ENCODE data around the gene PLEKHF1.
"Not testable (repeated sequence)": the region's sequence is repeated elsewhere in the genome, so short reads cannot be mapped to it uniquely, and the experiment has no call there.

The PLEKHF1 gene

GRCh38 chr19:29665215-29665825, at the start of gene PLEKHF1:
Gene PLEKHF1 (plus strand): TSS chr19:29665461. CDS start chr19:29673840, 8,379 bp downstream.
- DNase-seq: peak; percentile 59

- no peak for DNase-seq
Measured at GRCh38 chr19:29615891-29616425, 49.3 kb upstream of the PLEKHF1 start.

- no peak for DNase-seq
Measured at GRCh38 chr19:29616541-29616940, 48.7 kb upstream of the PLEKHF1 start.

GRCh38 chr19:29617366-29618266, 47.6 kb upstream of the PLEKHF1 start:
- no peak for DNase-seq

GRCh38 chr19:29618434-29618833, 46.8 kb upstream of the PLEKHF1 start:
- DNase-seq: no peak

- DNase-seq: no peak
Measured at GRCh38 chr19:29618871-29619270, 46.4 kb upstream of the PLEKHF1 start.

GRCh38 chr19:29620931-29621351, 44.3 kb upstream of the PLEKHF1 start:
- no peak for DNase-seq

- no peak for DNase-seq
Measured at GRCh38 chr19:29622166-29623070, 42.8 kb upstream of the PLEKHF1 start.

- DNase-seq: no peak
Measured at GRCh38 chr19:29623726-29624488, 41.4 kb upstream of the PLEKHF1 start.

- no peak for DNase-seq
Measured at GRCh38 chr19:29624489-29625185, 40.6 kb upstream of the PLEKHF1 start.

- no peak for DNase-seq
Measured at GRCh38 chr19:29625186-29625651, 40.0 kb upstream of the PLEKHF1 start.

- DNase-seq: no peak
Measured at GRCh38 chr19:29626386-29626785, 38.9 kb upstream of the PLEKHF1 start.

- DNase-seq: not testable (repeated sequence)
Measured at GRCh38 chr19:29626832-29627231, 38.4 kb upstream of the PLEKHF1 start.

- no peak for DNase-seq
Measured at GRCh38 chr19:29628661-29629385, 36.4 kb upstream of the PLEKHF1 start.

GRCh38 chr19:29629836-29630534, 35.3 kb upstream of the PLEKHF1 start:
- no peak for DNase-seq

- DNase-seq: no peak
Measured at GRCh38 chr19:29630655-29631054, 34.6 kb upstream of the PLEKHF1 start.

GRCh38 chr19:29631450-29631849, 33.8 kb upstream of the PLEKHF1 start:
- DNase-seq: no peak

GRCh38 chr19:29634002-29634401, 31.3 kb upstream of the PLEKHF1 start:
- no peak for DNase-seq

GRCh38 chr19:29634423-29635130, 30.7 kb upstream of the PLEKHF1 start:
- DNase-seq: no peak
